NCI-H146 treated with DMSO at 0.1 percent for 48 hours (cell line): ENCODE measurements around the gene DHODH.
"Not testable (repeated sequence)": the region's sequence is repeated elsewhere in the genome, so short reads cannot be mapped to it uniquely, and the experiment has no call there.

ENCODE experiments used
- DNase-seq: peaks from one replicate; lab custom pipeline; 2025; ENCODE audit not compliant: unreplicated experiment; lab: John Stamatoyannopoulos, UW

The DHODH gene

DNA sequence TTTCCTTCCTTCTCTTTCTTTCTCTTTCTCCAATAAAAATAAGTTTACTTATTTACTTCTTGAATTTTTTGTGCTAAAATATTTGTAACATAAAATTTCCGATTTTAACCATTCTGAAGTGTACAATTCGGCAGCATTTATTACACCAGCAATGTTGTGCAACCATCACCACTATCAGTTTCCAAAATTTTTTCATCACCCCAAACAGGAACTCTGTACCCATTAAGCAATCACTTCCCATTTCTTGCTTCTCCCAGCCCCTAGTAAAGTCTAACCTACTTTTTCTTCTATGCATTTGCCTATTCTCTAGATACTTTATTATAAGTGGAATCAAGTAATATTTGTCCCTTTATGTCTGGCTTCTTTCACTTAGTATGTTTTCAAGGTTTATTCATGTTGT, 43.3 kb downstream of the DHODH start:
- no peak for DNase-seq

- not testable (repeated sequence) for DNase-seq
Measured at GRCh38 chr16:72054254-72054847, 45.8 kb downstream of the DHODH start, which contains the start of gene HP. Gene HP (plus strand): TSS chr16:72054505. CDS start chr16:72054653, 148 bp downstream.

DNA sequence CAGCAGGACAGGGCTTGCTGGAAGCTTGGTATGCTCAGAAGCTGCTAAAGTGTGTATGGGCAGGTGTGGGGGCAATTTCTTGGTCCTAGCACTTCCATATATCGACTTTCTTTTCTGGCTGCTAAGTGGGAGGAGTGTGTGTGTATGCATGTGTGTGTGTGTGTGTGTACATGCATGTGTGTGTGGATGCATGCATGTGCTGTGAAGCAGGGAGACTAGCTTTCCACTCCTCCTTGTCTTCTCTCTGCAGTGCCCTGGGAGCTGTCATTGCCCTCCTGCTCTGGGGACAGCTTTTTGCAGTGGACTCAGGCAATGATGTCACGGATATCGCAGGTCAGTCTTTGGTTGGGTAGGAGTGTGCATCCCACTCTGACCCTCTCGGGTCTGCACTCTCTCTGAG, 47.4 kb downstream of the DHODH start:
- DNase-seq = no peak

- DNase-seq = not testable (repeated sequence)
Measured at GRCh38 chr16:72057313-72057712, 48.8 kb downstream of the DHODH start.

- DNase-seq = not testable (repeated sequence)
Measured at GRCh38 chr16:72059060-72059459, 50.5 kb downstream of the DHODH start.

- DNase-seq = no peak
Measured at GRCh38 chr16:72060405-72060804, 51.9 kb downstream of the DHODH start.

DNA sequence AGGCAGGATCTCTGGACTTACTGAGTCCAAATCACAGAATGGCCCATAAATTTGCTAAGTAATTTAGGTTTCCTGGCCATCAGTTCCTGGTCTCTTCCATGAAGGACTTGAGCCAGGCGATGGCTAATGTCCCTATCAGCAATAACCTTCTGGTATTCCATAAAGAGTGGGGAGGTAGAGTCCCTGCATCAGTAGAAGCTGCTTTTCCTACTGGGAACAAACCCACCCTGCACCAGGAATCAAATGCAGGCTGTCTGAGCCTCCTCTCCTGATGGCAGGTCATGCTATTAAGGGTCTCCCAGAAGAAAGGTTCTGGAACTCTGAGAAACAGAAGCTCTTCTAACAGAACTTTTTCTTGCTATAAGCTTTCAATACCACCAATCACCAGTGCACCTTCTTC, 53.0 kb downstream of the DHODH start:
- DNase-seq = no peak

DNA sequence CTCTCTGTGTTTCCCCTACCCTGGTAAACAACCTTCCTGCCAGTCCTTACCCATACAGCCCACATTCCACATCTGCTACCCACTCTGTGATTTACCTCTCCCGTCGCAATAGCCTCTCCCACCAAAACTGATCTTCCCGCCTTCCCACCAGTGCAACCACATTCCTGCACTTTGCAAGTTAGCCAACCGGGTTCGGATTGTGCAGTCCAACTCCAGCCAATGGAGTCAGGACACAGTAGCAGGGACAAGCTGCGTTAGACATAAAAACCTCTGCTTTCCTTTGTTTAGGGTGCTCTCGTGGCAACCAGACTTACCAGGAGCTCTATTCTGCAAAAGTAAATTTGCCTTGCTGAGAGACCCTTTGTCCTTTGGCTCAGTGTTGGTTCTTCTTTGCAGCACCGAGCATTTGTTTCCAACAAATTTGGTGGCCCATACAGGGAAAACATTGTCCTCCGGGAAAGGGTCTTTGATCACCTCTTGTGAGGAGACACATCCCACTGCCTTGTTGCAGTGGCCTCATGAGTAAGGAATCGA, 55.9 kb downstream of the DHODH start:
- no peak for DNase-seq

GRCh38 chr16:72066747-72067146, 58.2 kb downstream of the DHODH start:
- no peak for DNase-seq

GRCh38 chr16:72068930-72069329, 60.4 kb downstream of the DHODH start:
- no peak for DNase-seq

DNA sequence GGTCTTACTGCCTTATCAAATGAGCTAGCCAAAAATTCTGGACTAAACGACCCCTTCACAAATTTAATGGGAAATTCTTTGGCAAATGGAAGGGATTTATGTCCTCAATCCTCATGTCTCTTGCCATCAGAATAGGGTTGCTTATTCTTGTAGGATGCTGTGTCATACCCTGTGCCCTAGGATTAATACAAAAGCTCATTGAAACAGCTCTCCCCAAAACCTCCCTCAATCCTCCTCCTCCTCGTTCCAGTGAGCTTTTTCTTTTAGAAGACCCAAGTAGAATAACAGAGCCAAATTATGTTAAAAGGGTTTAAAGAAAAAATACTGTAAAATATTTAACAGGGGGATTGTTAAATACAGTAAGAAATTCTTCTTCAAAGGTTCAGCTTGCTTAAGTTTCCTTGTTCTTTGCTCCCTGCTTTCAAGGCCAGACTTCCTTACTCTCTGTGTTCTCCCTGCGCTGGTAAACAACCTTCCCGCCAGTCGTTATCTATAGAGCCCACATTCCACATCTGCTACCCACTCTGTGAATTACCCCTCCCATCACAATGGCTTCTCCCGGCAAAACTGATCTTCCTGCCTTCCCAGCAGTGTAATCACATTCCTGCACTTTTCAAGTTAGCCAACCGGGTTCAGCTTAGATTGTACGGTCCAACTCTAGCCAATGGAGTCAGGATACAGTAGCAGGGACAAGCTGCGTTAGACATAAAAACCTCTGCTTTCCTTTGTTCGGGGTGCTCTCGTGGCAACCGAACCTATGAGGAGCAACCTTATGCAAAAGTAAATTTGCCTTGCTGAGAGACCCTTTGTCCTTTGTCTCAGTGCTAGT, 64.2 kb downstream of the DHODH start:
- no peak for DNase-seq

GRCh38 chr16:72073560-72074230, 65.2 kb downstream of the DHODH start:
- DNase-seq = no peak

GRCh38 chr16:72075067-72075466, 66.5 kb downstream of the DHODH start:
- not testable (repeated sequence) for DNase-seq
